Measurements from ENCODE around the gene DHX16. TPM values are rescaled to one million over a fixed set of nuclear protein-coding genes. Genes with fewer than 3 reads are reported as not detected.

DHX16 gene
- total and polyA plus RNA-seq, 2 donors (not counting 1 experiment from before 2014, with no cell fraction given), result 51.1 to 71.7 TPM

GRCh38 chr6:30617565-30618269 is 55.1 kb downstream of the DHX16 start, which contains the start of gene MRPS18B:
Gene MRPS18B, plus strand, starts transcription at chr6:30617840. Its CDS starts 26 bp downstream, at chr6:30617866.
- intact Hi-C loops (cut with micrococcal nuclease), result loop anchor here (1.0 to 10.0 kb wide), 12 partner anchors 9 to 737 kb away; partner anchors contain the start of genes ABCF1, ATAT1, C6orf136 and DHX16
- no peaks in the 10 kb centered on the region for H4K20me1 ChIP-seq (ENCODE audit: control insufficient read depth, insufficient read depth, low read length, poor library complexity, severe bottlenecking)
- peaks cover 7 to 45% of the 10 kb centered on the region in 2 experiments for H3K36me3 ChIP-seq (replicated peaks in 1 of 2; ENCODE audit: control extremely low read depth in 1 of 2, control insufficient read depth in 1 of 2, extremely low read depth in 1 of 2, insufficient read depth in 2 of 2, low read length in 1 of 2)
- H3K4me1 Mint-ChIP-seq, result peaks cover 33% of the 10 kb centered on the region
- no peaks in the 10 kb centered on the region for H3K9me3 Mint-ChIP-seq (ENCODE audit: insufficient read depth)
- peak within 1 kb of the TSS; percentile 100 for H3K27ac Mint-ChIP-seq
- POLR2A ChIA-PET, result interaction anchor here (0.5 to 2.0 kb wide), 26 partner anchors 9 to 1536 kb away, joined by 3 to 12 read pairs (median 4); partner anchors contain the start of genes ABCF1, ATAT1, C6orf136 and DXO
- ATAC-seq (ENCODE audit: low read depth) (peak; percentile 73), DNase-seq (peak; percentile 100)
- peak within 1 kb of the TSS; percentile 82 for H2AFZ ChIP-seq (ENCODE audit: insufficient read depth, low read depth, low read length, poor library complexity, severe bottlenecking)
- H3K27me3 ChIP-seq (replicated peaks in 1 of 4; ENCODE audit: control extremely low read depth in 1 of 4, control insufficient read depth in 3 of 4, insufficient read depth in 4 of 4, low read length in 3 of 4), result no peaks in the 10 kb centered on the region
- peak within 1 kb of the TSS; percentile 99 for H3K27ac ChIP-seq (ENCODE audit: low read length in 2 of 2)
- peak within 1 kb of the TSS; percentile 100 for H3K9ac ChIP-seq (ENCODE audit: low read length)
- TF ChIP-seq CTCF (IDR thresholded peaks at IDR 0.05) (no peak), EZH2 (IDR thresholded peaks at IDR 0.05; ENCODE audit: borderline replicate concordance, insufficient read depth, low read depth, low read length, poor library complexity, severe bottlenecking) (no peak)
- no peaks in the 10 kb centered on the region for H3K27me3 Mint-ChIP-seq
- H3K4me2 ChIP-seq (replicated peaks; ENCODE audit: low read depth, low read length, poor library complexity, severe bottlenecking), result peak within 1 kb of the TSS; percentile 82
- H3K79me2 ChIP-seq (ENCODE audit: control insufficient read depth, insufficient read depth, low read length), result peaks cover 71% of the 10 kb centered on the region
- CTCF ChIA-PET, result interaction anchor here (0.7 to 2.4 kb wide), 13 partner anchors 8 to 113 kb away, joined by 3 to 9 read pairs (median 4); partner anchors contain the start of gene MDC1
- WGBS (ENCODE audit: insufficient coverage), result under 1% methylated on average over 29 of the region's 34 CpGs
- peak within 1 kb of the TSS; percentile 92 for H3K4me3 Mint-ChIP-seq
- H3K4me3 ChIP-seq (ENCODE audit: control extremely low read depth in 1 of 5, extremely low read depth in 1 of 5, insufficient read depth in 1 of 5, low read depth in 2 of 5, low read length in 4 of 5), result peak within 1 kb of the TSS; percentile 93 to 100 (median 98)
- H3K9me3 ChIP-seq (ENCODE audit: control extremely low read depth in 1 of 3, control insufficient read depth in 2 of 3, insufficient read depth in 1 of 3, low read length in 2 of 3), result no peaks in the 10 kb centered on the region
- H3K4me1 ChIP-seq (ENCODE audit: control insufficient read depth in 2 of 2, insufficient read depth in 2 of 2, low read length in 2 of 2), result peaks cover 27 to 31% of the 10 kb centered on the region in 2 donors
